Heart left ventricle (tissue), 16 donors: ENCODE results near the gene ATCAY. TPM values are rescaled to one million over a fixed set of nuclear protein-coding genes. Genes with fewer than 3 reads are reported as not detected.
A peak's percentile ranks its signal among the peaks of the same experiment; 100 is the strongest.
"Not testable (repeated sequence)": the region's sequence is repeated elsewhere in the genome, so short reads cannot be mapped to it uniquely, and the experiment has no call there.

Source experiments
- ATAC-seq, 4 donors: fragments of 200-7000 bp; cut with Tn5 transposase; one replicate each; pipeline ENCODE4 v1.9.1; 2020 to 2022; ENCODE audit warnings: moderate library complexity in 4 of 4, mild to moderate bottlenecking in 3 of 4, moderate number of reproducible peaks in 1 of 4
- DNase-seq, 5 donors: peaks; one replicate each; pipeline ENCODE4 v3.0.0-alpha.2; 2020
- H3K27ac ChIP-seq, 12 donors: fragments of 200-600 bp; sonication (generic) in 4 of 12; one replicate each; pipeline versions ENCODE4 v1.5.0 to v1.8.0; 2016 to 2022; ENCODE audit warnings: mild to moderate bottlenecking in 2 of 12
- H3K27me3 ChIP-seq, 9 donors: fragments of 200-600 bp; sonication (generic) in 2 of 9; one replicate each; pipeline versions ENCODE4 v1.5.1 to v1.8.0; 2016 to 2022; ENCODE audit warnings: mild to moderate bottlenecking in 3 of 9
- H3K36me3 ChIP-seq, 9 donors: fragments of 200-600 bp; sonication (generic) in 2 of 9; one replicate each; pipeline versions ENCODE4 v1.5.0 to v1.8.0; 2018 to 2022; ENCODE audit warnings: mild to moderate bottlenecking in 2 of 9
- H3K4me1 ChIP-seq, 12 donors: fragments of 200-600 bp; sonication (generic) in 4 of 12; one replicate each; pipeline versions ENCODE4 v1.5.0 to v1.8.0; 2016 to 2022; ENCODE audit warnings: mild to moderate bottlenecking in 3 of 12
- H3K4me3 ChIP-seq, 12 donors: fragments of 200-600 bp; sonication (generic) in 4 of 12; one replicate each; pipeline versions ENCODE4 v1.5.0 to v1.8.0; 2017 to 2022; ENCODE audit warnings: mild to moderate bottlenecking in 9 of 12, moderate library complexity in 4 of 12
- H3K9me3 ChIP-seq, 12 donors: fragments of 200-600 bp; sonication (generic) in 4 of 12; one replicate each; pipeline versions ENCODE4 v1.5.0 to v1.8.0; 2016 to 2022; ENCODE audit warnings: mild to moderate bottlenecking in 1 of 12
- POLR2A ChIP-seq, 2 donors: fragments of 450-650 bp; IDR thresholded peaks; one replicate each; pipeline ENCODE4 v1.6.1; 2017; ENCODE audit warnings: antibody characterized with exemption in 2 of 2, mild to moderate bottlenecking in 2 of 2, moderate library complexity in 2 of 2
- WGBS, 4 donors: extraction: QIAGEN DNeasy Blood & Tissue Kit in 2 of 4; methylation state at CpG; one replicate each; pipeline versions ENCODE4 v1.1.5 to v1.1.7; 2013 to 2018; 5-methylcytosine and 5-hydroxymethylcytosine counted together
- intact Hi-C, 10 donors: fragments of 100-400 bp; cut with DNase I; formaldehyde crosslinking; loops; one replicate each; pipeline versions ENCODE4 v1.11.1 to v1.14.2; 2022
- polyA plus RNA-seq, 2 donors: library from polyadenylated mRNA; stranded (reverse); fragments of 200-250 nt; gene quantifications; one replicate each; pipeline ENCODE4 v1.2.3, GENCODE V29; 2013
- total RNA-seq, 9 donors: library from RNA; depleted of rRNA in 2 of 9; stranded (reverse); fragments of >200 nt in 2 of 9; fragmentation: NEBNext Ultra II Directional in 3 of 9; extraction: Animal tissue kit (Norgen Biotek cat#: 25700) in 3 of 9; gene quantifications; one replicate each; pipeline versions ENCODE4 v1.1.0 to v1.2.4, GENCODE V29; 2016 to 2023
- TF ChIP-seq, protein P1 (sequence below), 12 donors: fragments of 200-600 bp; sonication (generic) in 4 of 12; IDR thresholded peaks; one replicate each; pipeline versions ENCODE4 v1.5.0 to v1.8.0; 2018 to 2022; ENCODE audit warnings: antibody characterized with exemption in 12 of 12, mild to moderate bottlenecking in 5 of 12
- donor health status: ischemic (EF 13 %, LVEDD 7.1; RV severe dilation, severe dysfunction).
- donor health status: healthy with polysubstance abuse.
- donor health status: DM: no; HTN: yes; CAD: no.
- donor health status: DM: no; HTN: no; CAD: no.
- donor health status: ischemic (EF 25% LVEDD 6.9; RV normal size, moderate dysfunction).
- donor health status: ischemic (EF 25% LVEDD 5.7; RV mildly dilated, moderate dysfunction).
- donor health status: healthy.
- donor health status: DM: yes; HTN: yes; CAD: no.
- donor health status: ischemic (EF 35%, LVEDD 5.7; RV mildly dilated, moderate dysfunction).
- donor health status: nonischemic (EF 11% LVEDD 7.7; RV severe dilation, severe dysfunction).
- donor health status: DM: yes; HTN: yes; CAD: no.
- donor health status: PGD.
- donor health status: ischemic (EF 29% LVEDD 5.4; RV normal size, mild dysfunction).
- donor health status: nonischemic (EF 23%, LVEDD 6.1; RV moderate dilation, normal function).

Gene ATCAY
- total and polyA plus RNA-seq, 11 donors: not detected

DNA sequence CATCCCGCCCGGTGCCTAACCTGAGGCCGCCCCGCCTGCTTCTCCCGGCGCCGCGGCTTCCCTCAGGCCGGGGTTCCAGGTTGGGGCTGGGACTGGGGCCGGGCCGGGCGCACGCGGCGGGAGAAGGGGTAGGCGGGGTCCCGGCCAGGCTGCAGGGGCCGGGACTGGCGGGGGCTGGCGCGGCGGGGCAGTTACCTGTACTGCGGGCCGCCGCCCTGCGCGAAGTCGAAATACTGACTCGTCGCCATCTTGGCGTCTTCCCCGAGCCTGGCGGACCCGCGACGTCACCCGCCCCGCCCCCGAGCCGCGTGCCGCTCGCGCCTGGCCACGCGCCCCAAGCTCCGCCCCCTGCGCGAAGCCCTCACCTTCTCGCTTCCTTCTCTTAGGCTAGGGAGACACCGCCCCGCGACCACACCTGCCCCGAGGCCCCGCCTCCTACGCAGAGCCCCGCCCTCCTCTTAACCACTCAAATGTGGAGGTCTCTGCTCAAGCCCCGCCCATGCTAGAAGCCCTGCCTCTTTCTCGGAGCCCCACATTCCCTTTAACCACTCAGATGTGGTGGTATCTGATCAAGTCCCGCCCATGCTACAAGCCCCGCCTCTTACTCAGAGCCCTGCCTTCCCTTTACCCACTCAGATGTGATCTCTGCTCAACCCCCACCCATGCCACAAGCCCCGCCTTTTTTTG is 11.6 kb upstream of the ATCAY start, which contains the start of gene ZFR2:
Gene ZFR2, minus strand, starts transcription at position 269 of the 687 bp plus-strand sequence. Its CDS starts 21 bp downstream, at position 248.
- ATAC-seq: no peak
- Histone ChIP-seq H3K27ac (no peak within 1 kb of the TSS), H3K36me3 (no peaks in the 10 kb centered on the region), H3K4me1 (peaks cover 0 to 10% (median 0%) of the 10 kb centered on the region in 12 donors), H3K9me3 (peaks cover 0 to 7% (median 0%) of the 10 kb centered on the region in 12 donors), H3K4me3 (peak within 1 kb of the TSS in 3 of 12 donors; percentile 8 to 25 (median 15)), H3K27me3 (peaks cover 20 to 66% (median 31%) of the 10 kb centered on the region in 9 donors)
- TF ChIP-seq, protein P1, sequence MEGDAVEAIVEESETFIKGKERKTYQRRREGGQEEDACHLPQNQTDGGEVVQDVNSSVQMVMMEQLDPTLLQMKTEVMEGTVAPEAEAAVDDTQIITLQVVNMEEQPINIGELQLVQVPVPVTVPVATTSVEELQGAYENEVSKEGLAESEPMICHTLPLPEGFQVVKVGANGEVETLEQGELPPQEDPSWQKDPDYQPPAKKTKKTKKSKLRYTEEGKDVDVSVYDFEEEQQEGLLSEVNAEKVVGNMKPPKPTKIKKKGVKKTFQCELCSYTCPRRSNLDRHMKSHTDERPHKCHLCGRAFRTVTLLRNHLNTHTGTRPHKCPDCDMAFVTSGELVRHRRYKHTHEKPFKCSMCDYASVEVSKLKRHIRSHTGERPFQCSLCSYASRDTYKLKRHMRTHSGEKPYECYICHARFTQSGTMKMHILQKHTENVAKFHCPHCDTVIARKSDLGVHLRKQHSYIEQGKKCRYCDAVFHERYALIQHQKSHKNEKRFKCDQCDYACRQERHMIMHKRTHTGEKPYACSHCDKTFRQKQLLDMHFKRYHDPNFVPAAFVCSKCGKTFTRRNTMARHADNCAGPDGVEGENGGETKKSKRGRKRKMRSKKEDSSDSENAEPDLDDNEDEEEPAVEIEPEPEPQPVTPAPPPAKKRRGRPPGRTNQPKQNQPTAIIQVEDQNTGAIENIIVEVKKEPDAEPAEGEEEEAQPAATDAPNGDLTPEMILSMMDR (IDR thresholded peaks at IDR 0.05): no peak
- no peak for TF ChIP-seq POLR2A (IDR thresholded peaks at IDR 0.05)
- DNase-seq: no peak
- intact Hi-C loops: no loop called here
- WGBS, 4 donors: 8 to 17% (median 11%) methylated on average over 22 to 62 of the region's 62 CpGs

DNA sequence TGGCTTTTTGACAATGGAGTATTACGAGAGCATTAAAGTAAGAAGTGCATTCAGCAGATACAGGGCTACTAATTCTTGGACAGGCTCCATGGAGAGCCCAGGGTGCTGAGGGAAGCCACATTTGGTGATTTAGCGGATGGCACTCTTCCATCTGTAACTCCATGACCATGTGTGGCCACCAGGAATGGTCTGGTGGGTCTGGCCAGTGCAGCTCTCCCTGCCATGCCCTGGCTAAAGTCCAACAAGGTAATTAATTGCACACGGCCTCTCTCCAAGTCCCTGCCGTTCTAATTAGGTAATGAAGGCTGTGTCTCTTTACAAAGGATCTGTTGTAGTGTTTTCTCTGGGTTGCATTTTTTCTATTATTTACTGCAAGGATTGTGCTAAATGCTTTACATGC is 7.3 kb upstream of the ATCAY start:
- DNase-seq (no peak), ATAC-seq (no peak)
- Histone ChIP-seq H3K9me3 (peaks cover 0 to 7% (median 0%) of the 10 kb centered on the region in 12 donors), H3K36me3 (no peaks in the 10 kb centered on the region), H3K4me3 (no peak overlapping the region), H3K27me3 (peaks cover 12 to 53% (median 22%) of the 10 kb centered on the region in 9 donors), H3K27ac (no peak overlapping the region), H3K4me1 (peaks cover 0 to 10% (median 0%) of the 10 kb centered on the region in 12 donors)
- intact Hi-C loops: no loop called here
- WGBS, 4 donors: 60 to 88% (median 62%) methylated on average over 4 of the region's 4 CpGs
- TF ChIP-seq, protein P1 (IDR thresholded peaks at IDR 0.05): no peak
- no peak for TF ChIP-seq POLR2A (IDR thresholded peaks at IDR 0.05)

DNA sequence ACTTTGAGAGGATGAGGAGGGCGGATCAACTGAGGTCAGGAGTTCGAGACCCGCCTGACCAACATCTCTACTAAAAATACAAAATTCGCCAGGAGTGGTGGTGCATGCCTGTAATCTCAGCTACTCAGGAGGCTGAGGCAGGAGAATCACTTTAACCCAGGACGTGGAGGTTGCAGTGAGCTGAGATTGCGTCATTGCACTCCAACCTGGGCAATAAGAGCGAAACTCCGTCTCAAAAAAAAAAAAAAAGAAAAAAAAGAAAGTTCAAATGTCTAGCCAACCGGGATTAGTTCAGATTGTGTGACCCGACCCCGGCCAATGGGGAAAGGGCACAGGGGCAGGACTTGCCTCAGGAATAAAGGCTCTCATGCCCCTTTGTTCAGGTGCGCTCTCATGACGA is 5.8 kb upstream of the ATCAY start:
- H3K4me3 ChIP-seq, H3K27ac ChIP-seq, H3K9me3 ChIP-seq, ATAC-seq, H3K4me1 ChIP-seq, DNase-seq, intact Hi-C loops, H3K36me3 ChIP-seq: not testable (repeated sequence)
- WGBS, 4 donors: 79 to 84% (median 82%) methylated on average over 13 of the region's 13 CpGs
- peaks cover 2 to 50% (median 16%) of the 10 kb centered on the region in 9 donors for H3K27me3 ChIP-seq

DNA sequence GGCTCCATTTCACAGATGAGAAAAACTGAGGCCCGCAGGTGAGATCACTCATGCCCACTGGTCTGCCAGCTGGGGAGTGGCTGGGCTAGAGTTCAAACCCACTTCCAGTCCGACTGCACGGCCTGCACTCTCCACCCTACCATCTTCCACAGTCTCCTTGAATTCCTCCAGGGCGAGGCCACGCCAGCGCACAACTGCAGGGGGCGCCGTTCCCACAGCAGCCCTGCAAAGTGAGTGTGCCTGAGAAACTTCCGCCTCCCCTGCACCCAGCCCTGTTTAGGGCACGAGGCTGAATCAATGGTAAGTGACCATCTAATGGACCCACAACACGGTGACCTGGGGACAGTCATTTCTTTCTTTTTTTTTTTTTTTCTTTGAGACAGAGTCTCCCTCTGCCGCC is 829 bp upstream of the ATCAY start:
- no peak overlapping the region for H3K27ac ChIP-seq
- DNase-seq (no peak), ATAC-seq (no peak)
- TF ChIP-seq, protein P1 (IDR thresholded peaks at IDR 0.05): no peak
- TF ChIP-seq POLR2A (IDR thresholded peaks at IDR 0.05): no peak
- 56 to 64% (median 62%) methylated on average over 12 of the region's 12 CpGs for WGBS, 4 donors
- peaks cover 20 to 71% (median 49%) of the 10 kb centered on the region in 9 donors for H3K27me3 ChIP-seq
- H3K36me3 ChIP-seq: no peaks in the 10 kb centered on the region
- intact Hi-C loops: no loop called here
- H3K4me3 ChIP-seq: no peak overlapping the region
- H3K4me1 ChIP-seq: no peaks in the 10 kb centered on the region
- no peaks in the 10 kb centered on the region for H3K9me3 ChIP-seq
